MM.1S (cell line): Measurements from ENCODE around the gene POFUT2.

Experiments
- DNase-seq: peaks from one replicate; pipeline ENCODE4 v3.0.0-alpha.2; 2015
- H2AFZ ChIP-seq: fragments of 300-600 bp; sonication (generic); 2 replicates; pipeline ENCODE4 v1.6.0; 2016; ENCODE audit warnings: antibody characterized with exemption, low read length
- H3F3A ChIP-seq: fragments of 300-600 bp; sonication (generic); 2 replicates; pipeline ENCODE4 v1.6.1; 2016; ENCODE audit warnings: mild to moderate bottlenecking, antibody characterized with exemption, low read length, moderate library complexity, mixed read lengths; ENCODE audit not compliant: insufficient read depth
- H3K27ac ChIP-seq: fragments of 300-600 bp; sonication (generic); 2 replicates; pipeline ENCODE4 v1.5.1; 2016; ENCODE audit warnings: mild to moderate bottlenecking, low read length
- H3K27me3 ChIP-seq: fragments of 300-600 bp; sonication (generic); replicated peaks from 2 replicates; pipeline ENCODE4 v1.6.0; 2016; ENCODE audit warnings: low read length; ENCODE audit not compliant: insufficient read depth
- H3K36me3 ChIP-seq: fragments of 300-600 bp; sonication (generic); replicated peaks from 2 replicates; pipeline ENCODE4 v1.6.1; 2016; ENCODE audit warnings: mild to moderate bottlenecking, low read length, mixed read lengths; ENCODE audit not compliant: insufficient read depth
- H3K4me1 ChIP-seq: fragments of 300-600 bp; sonication (generic); 2 replicates; pipeline ENCODE4 v1.6.1; 2016; ENCODE audit warnings: low read length, mixed read lengths
- H3K4me2 ChIP-seq: fragments of 300-600 bp; sonication (generic); 2 replicates; pipeline ENCODE4 v1.6.0; 2016; ENCODE audit warnings: low read depth, low read length
- H3K4me3 ChIP-seq: fragments of 300-600 bp; sonication (generic); 2 replicates; pipeline ENCODE4 v1.5.1; 2016; ENCODE audit warnings: low read length, mixed read lengths
- H3K79me2 ChIP-seq: fragments of 300-600 bp; sonication (generic); 2 replicates; pipeline ENCODE4 v1.6.1; 2016; ENCODE audit warnings: mixed run types, low read length, mixed read lengths
- H3K9ac ChIP-seq: fragments of 300-600 bp; sonication (generic); 2 replicates; pipeline ENCODE4 v1.6.1; 2016; ENCODE audit warnings: low read length, mixed read lengths
- H3K9me2 ChIP-seq: fragments of 300-600 bp; sonication (generic); replicated peaks from 2 replicates; pipeline ENCODE4 v1.6.1; 2016; ENCODE audit warnings: mild to moderate bottlenecking, low read length, mixed read lengths; ENCODE audit not compliant: insufficient read depth
- H3K9me3 ChIP-seq: fragments of 300-600 bp; sonication (generic); replicated peaks from 2 replicates; pipeline ENCODE4 v1.6.1; 2016; ENCODE audit warnings: mild to moderate bottlenecking, low read length, mixed read lengths; ENCODE audit not compliant: insufficient read depth
- H4K20me1 ChIP-seq: fragments of 300-600 bp; sonication (generic); 2 replicates; pipeline ENCODE4 v1.6.1; 2016; ENCODE audit warnings: mild to moderate bottlenecking, low read length, moderate library complexity, mixed read lengths; ENCODE audit not compliant: insufficient read depth
- EZH2 ChIP-seq: fragments of 300-600 bp; sonication (generic); optimal IDR thresholded peaks from 2 replicates; pipeline ENCODE3; 2017; ENCODE audit warnings: low read depth, mild to moderate bottlenecking, antibody characterized with exemption, low read length, mixed read lengths
- EZH2phosphoT487 ChIP-seq: fragments of 300-600 bp; sonication (generic); IDR thresholded peaks from 2 replicates; pipeline ENCODE4 v1.6.1; 2018; ENCODE audit warnings: antibody characterized with exemption, low read length
- TF ChIP-seq, protein P1 (sequence below): fragments of 300-600 bp; sonication (generic); IDR thresholded peaks from 2 replicates; pipeline ENCODE4 v1.5.1; 2016; ENCODE audit warnings: antibody characterized with exemption, low read length, mixed read lengths

POFUT2 gene

DNA sequence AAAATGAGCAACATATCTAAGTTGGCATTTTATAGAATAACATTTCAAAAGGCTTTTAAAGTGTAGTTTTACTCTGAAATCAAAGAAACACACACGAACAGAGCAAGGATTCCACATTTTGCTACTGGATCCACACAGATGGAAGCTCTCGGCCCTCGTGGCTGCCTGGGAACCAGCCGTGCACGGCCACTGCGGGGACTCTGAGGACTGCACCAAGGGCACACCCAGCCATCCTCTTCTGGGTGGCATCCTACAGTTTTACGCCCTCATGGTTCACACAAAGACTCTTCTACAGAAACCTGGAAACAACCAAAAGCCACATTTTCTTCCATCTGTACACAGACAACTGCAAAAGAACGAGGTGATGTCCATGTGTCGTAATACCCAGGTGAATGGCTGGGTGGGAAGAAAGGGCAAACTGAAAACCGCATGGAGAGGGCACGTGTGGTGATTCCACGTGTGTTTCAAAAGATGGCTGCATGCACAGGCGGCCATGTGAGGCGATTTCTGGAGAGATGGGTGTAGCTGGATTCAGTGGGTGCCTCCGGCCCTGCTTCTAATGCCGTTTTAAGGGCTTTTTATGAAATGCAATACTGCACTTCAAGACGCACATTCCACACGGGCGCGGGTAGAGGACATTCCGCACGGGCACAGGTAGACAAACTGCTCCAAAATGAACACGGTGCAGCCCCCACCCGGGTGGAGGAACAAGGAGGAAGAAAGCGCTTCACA is 8.1 kb downstream of the POFUT2 start:
- Histone ChIP-seq H3K79me2 (no peaks in the 10 kb centered on the region), H3K9ac (no peak overlapping the region), H3K4me3 (no peak overlapping the region), H3K27me3 (no peaks in the 10 kb centered on the region), H3F3A (no peaks in the 10 kb centered on the region), H3K9me2 (no peaks in the 10 kb centered on the region), H3K4me1 (no peaks in the 10 kb centered on the region), H3K9me3 (no peaks in the 10 kb centered on the region), H3K27ac (no peak overlapping the region), H2AFZ (no peak overlapping the region), H3K4me2 (no peak overlapping the region), H3K36me3 (0 out of 2 replicates have a peak, but pooled peaks cover 4% of the 10 kb centered on the region), H4K20me1 (no peaks in the 10 kb centered on the region)
- TF ChIP-seq EZH2 = no peak
- DNase-seq = no peak

DNA sequence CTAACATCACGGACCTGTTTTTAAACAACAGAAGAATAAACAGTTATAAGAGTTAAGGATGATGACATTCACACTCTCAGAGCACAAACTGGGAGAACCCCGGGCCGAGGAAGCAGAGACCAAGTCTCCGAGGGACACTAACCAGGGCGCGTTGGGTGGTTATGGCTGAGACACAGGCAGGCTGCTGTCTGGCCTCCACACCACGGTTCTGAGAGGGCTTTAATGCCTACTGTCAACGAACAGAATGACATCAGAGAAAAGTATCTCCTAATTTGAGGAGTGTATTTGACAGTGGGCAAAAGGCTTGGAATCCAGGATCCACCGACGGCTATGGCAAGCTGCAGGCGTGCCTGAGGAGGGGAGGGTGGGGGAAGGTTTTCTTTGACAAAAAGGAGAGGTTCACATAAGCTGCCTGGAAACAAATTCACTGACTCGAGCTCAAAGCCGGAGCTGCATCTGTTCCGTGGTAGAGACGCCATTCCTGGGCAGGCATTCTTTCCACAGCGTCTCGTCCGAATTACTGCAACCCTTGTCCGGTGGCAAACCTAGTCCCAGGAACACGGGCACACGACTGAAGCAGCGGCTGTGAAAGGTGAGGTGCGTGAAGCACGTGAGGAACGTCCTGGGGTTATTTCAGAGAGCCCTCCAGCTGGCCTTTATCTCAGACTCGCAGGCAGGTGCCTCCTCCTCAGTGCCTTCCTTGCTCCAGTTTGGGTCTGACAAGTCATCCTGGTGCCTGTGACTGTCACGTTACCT is 9.4 kb downstream of the POFUT2 start:
- DNase-seq = no peak
- Histone ChIP-seq H3K27ac (no peak overlapping the region), H3K27me3 (no peaks in the 10 kb centered on the region), H3K4me1 (no peaks in the 10 kb centered on the region), H3K9me2 (no peaks in the 10 kb centered on the region), H3K9ac (no peak overlapping the region), H3K4me3 (no peak overlapping the region), H3F3A (no peaks in the 10 kb centered on the region), H3K9me3 (no peaks in the 10 kb centered on the region), H3K4me2 (no peak overlapping the region), H2AFZ (no peak overlapping the region), H3K36me3 (no peaks in the 10 kb centered on the region), H3K79me2 (no peaks in the 10 kb centered on the region), H4K20me1 (no peaks in the 10 kb centered on the region)
- TF ChIP-seq, protein P1, sequence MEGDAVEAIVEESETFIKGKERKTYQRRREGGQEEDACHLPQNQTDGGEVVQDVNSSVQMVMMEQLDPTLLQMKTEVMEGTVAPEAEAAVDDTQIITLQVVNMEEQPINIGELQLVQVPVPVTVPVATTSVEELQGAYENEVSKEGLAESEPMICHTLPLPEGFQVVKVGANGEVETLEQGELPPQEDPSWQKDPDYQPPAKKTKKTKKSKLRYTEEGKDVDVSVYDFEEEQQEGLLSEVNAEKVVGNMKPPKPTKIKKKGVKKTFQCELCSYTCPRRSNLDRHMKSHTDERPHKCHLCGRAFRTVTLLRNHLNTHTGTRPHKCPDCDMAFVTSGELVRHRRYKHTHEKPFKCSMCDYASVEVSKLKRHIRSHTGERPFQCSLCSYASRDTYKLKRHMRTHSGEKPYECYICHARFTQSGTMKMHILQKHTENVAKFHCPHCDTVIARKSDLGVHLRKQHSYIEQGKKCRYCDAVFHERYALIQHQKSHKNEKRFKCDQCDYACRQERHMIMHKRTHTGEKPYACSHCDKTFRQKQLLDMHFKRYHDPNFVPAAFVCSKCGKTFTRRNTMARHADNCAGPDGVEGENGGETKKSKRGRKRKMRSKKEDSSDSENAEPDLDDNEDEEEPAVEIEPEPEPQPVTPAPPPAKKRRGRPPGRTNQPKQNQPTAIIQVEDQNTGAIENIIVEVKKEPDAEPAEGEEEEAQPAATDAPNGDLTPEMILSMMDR = no peak
- TF ChIP-seq EZH2phosphoT487 (no peak), EZH2 (no peak)

DNA sequence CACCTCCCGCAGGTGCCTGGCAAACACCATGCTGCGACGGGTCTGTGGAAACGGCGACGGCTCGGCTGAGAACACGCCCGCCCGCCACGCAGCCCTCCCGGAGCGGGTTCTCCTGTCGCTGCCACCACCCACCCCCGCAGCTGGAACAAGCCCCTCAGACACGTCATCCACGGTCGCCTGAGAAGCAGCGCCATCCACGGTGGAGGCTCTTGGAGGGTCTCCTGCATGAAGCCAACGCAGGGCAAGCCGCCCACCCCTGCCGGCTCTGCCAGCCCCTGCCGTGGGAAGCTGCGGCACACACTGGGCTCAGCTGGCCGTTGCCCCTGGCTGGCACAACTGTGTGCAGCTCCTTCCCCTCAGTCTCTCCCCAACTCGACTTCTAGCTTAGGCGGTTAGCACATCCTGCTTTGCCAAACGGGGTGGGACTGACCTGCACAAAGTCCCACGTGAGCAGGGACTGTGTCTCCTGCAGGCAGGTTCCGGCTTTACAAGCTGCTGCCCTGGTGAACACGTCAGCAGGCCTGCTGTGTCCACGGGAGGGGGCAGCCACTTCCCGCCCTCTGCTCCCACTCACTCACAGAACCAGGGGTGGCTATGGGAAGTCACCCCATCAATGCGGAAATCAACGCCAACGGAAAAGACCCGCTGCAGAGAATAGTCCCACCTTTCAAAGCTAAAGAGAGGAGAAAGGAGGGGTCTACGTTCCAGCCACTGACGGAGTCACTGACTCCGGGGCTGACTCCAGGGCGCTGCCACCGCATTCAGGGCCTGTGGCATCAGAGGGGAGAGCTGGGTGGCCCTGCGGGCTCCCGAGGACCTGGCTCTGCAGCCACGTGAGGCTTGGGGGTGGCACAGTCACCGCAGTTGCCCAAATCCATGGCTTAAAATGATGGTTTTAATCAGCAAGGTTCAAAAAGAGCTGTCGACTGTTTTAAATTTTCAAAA is 10.3 kb downstream of the POFUT2 start:
- Histone ChIP-seq H3K27me3 (no peaks in the 10 kb centered on the region), H4K20me1 (no peaks in the 10 kb centered on the region), H3K9me3 (no peaks in the 10 kb centered on the region), H3K9me2 (no peaks in the 10 kb centered on the region), H3K4me1 (no peaks in the 10 kb centered on the region), H3K27ac (no peak overlapping the region), H2AFZ (no peak overlapping the region), H3K9ac (no peak overlapping the region), H3K79me2 (no peaks in the 10 kb centered on the region), H3F3A (no peaks in the 10 kb centered on the region), H3K4me3 (no peak overlapping the region), H3K4me2 (no peak overlapping the region), H3K36me3 (no peaks in the 10 kb centered on the region)
- TF ChIP-seq, protein P1 = no peak
- no peak for TF ChIP-seq EZH2phosphoT487
- TF ChIP-seq EZH2 = no peak
- DNase-seq = no peak
